Measurements from ENCODE around the gene PTPN14. TPM values are rescaled to one million over a fixed set of nuclear protein-coding genes. Genes with fewer than 3 reads are reported as not detected.

Gene PTPN14
- total and polyA plus RNA-seq, 2 experiments from 2014 or later: 18.7 to 70.2 TPM

GRCh38 chr1:214445199-214445598 is 106.2 kb downstream of the PTPN14 start:
- Mint-ChIP-seq H3K27me3 (ENCODE audit: insufficient read depth, low read depth, poor library complexity) (peaks cover 12% of the 10 kb centered on the region), H3K9me3 (no peaks in the 10 kb centered on the region), H3K36me3 (ENCODE audit: low read depth) (peaks cover 4% of the 10 kb centered on the region; the same call in 2 of the 3 replicates), H3K4me3 (no peak overlapping the region), H3K27ac (no peak overlapping the region; the same call in 1 of the 2 replicates), H3K4me1 (peaks cover 81% of the 10 kb centered on the region)
- H3K79me2 ChIP-seq (replicated peaks; ENCODE audit: insufficient read depth): peaks cover 33% of the 10 kb centered on the region
- H3K4me3 ChIP-seq: no peak overlapping the region
- no peaks in the 10 kb centered on the region for H3K36me3 ChIP-seq (ENCODE audit: insufficient read depth)
- no peak overlapping the region for H3K4me2 ChIP-seq
- 0 out of 2 replicates have a peak, but pooled peaks cover 2% of the 10 kb centered on the region for H3F3A ChIP-seq (replicated peaks; ENCODE audit: low read depth)
- H4K20me1 ChIP-seq (replicated peaks; ENCODE audit: insufficient read depth): no peaks in the 10 kb centered on the region
- H3K9me2 ChIP-seq (ENCODE audit: insufficient read depth): no peaks in the 10 kb centered on the region
- H3K4me1 ChIP-seq (ENCODE audit: insufficient read depth): peaks cover 48% of the 10 kb centered on the region
- ATAC-seq (no peak), DNase-seq (ENCODE audit: low spot score) (no peak)
- TF ChIP-seq NANOG (IDR thresholded peaks at IDR 0.05; ENCODE audit: borderline replicate concordance) (no peak), CREB1 (CRISPR knock-in tag; IDR thresholded peaks at IDR 0.05; ENCODE audit: low read depth) (no peak), ZNF114 (CRISPR knock-in tag; IDR thresholded peaks at IDR 0.05) (no peak), STAT1 (IDR thresholded peaks at IDR 0.05; ENCODE audit: unreplicated experiment) (no peak), REST (IDR thresholded peaks at IDR 0.05; ENCODE audit: unreplicated experiment) (no peak), POLR2AphosphoS5 (IDR thresholded peaks at IDR 0.05; ENCODE audit: low read depth) (no peak), ETS1 (IDR thresholded peaks at IDR 0.05) (no peak), EZH2phosphoT487 (IDR thresholded peaks at IDR 0.05; ENCODE audit: unreplicated experiment) (no peak), ZNF331 (CRISPR knock-in tag; IDR thresholded peaks at IDR 0.05; ENCODE audit: low read depth) (no peak), JUNB (IDR thresholded peaks at IDR 0.05; ENCODE audit: unreplicated experiment) (no peak), ZNF462 (CRISPR knock-in tag; IDR thresholded peaks at IDR 0.05) (no peak), CTCF (conservative IDR thresholded peaks at IDR 0.05; ENCODE audit: low read depth in 2 of 2) (no peak), EZH2 (IDR thresholded peaks at IDR 0.05; ENCODE audit: low read depth, unreplicated experiment) (no peak)
- peak overlapping the region; percentile 97 for H3K27ac ChIP-seq (ENCODE audit: low read depth)
- H2AFZ ChIP-seq: no peak overlapping the region
- H3K27me3 ChIP-seq (ENCODE audit: insufficient read depth): no peaks in the 10 kb centered on the region

Measured in GM23338 (cell line).